B cell (primary cell): ENCODE measurements around the gene ENO1. TPM values are rescaled to one million over a fixed set of nuclear protein-coding genes. Genes with fewer than 3 reads are reported as not detected.
A peak's percentile ranks its signal among the peaks of the same experiment; 100 is the strongest.
"Not testable (repeated sequence)": the region's sequence is repeated elsewhere in the genome, so short reads cannot be mapped to it uniquely, and the experiment has no call there.

Experiments
- ATAC-seq: fragments of 200-7000 bp; cut with Tn5 transposase; one replicate; pipeline ENCODE4 v1.10.0; 2021; ENCODE audit warnings: low read depth, mild to moderate bottlenecking, moderate number of reproducible peaks, moderate library complexity
- CTCF ChIA-PET: fragments of 350-600 bp; sonication (Branson Sonifier 250); formaldehyde crosslinking; loops from one replicate; lab custom pipeline; 2021; ENCODE audit warnings: antibody characterized with exemption, inconsistent platforms; lab: Charles Lee
- POLR2A ChIA-PET: fragments of 350-600 bp; sonication (Branson Sonifier 250); formaldehyde crosslinking; loops from one replicate; lab custom pipeline; 2021; ENCODE audit warnings: antibody characterized with exemption; lab: Charles Lee
- DNase-seq: peaks from one replicate; pipeline ENCODE4 v3.0.0; 2013
- H2AFZ ChIP-seq: 2 replicates; pipeline ENCODE4 v1.6.1; 2012; ENCODE audit warnings: mild to moderate bottlenecking, low read depth, low read length; ENCODE audit not compliant: insufficient read depth, poor library complexity, severe bottlenecking
- H3K27ac ChIP-seq, 2 donors: 1 replicate in 1 of 2; 2 replicates in 1 of 2; pipeline ENCODE4 v1.5.1; 2012 to 2013; ENCODE audit warnings: low read length in 2 of 2, mild to moderate bottlenecking in 2 of 2, moderate library complexity in 1 of 2
- H3K27me3 ChIP-seq, 4 experiments: fragments of 200-600 bp in 1 of 4; sonication (generic) in 1 of 4; replicated peaks in 1 of 4; 1 replicate in 2 of 4; 2 replicates in 2 of 4; pipeline versions ENCODE4 v1.6.1 to v1.7.0; 2013 to 2016; ENCODE audit warnings: low read length in 3 of 4, mild to moderate bottlenecking in 2 of 4, mixed read lengths in 1 of 4, moderate library complexity in 1 of 4; ENCODE audit not compliant: insufficient read depth in 4 of 4, control insufficient read depth in 3 of 4; ENCODE audit errors: control extremely low read depth in 1 of 4
- H3K36me3 ChIP-seq, 2 experiments: replicated peaks in 1 of 2; 1 replicate in 1 of 2; 2 replicates in 1 of 2; pipeline versions ENCODE4 v1.6.1 to v1.7.1; 2013; ENCODE audit warnings: low read length in 1 of 2; ENCODE audit not compliant: insufficient read depth in 2 of 2, control insufficient read depth in 1 of 2; ENCODE audit errors: control extremely low read depth in 1 of 2, extremely low read depth in 1 of 2
- H3K4me1 ChIP-seq, 2 donors: fragments of 200-600 bp in 1 of 2; sonication (generic) in 1 of 2; 1 replicate in 1 of 2; 2 replicates in 1 of 2; pipeline versions ENCODE4 v1.5.1 to v1.6.1; 2013 to 2017; ENCODE audit warnings: low read length in 2 of 2; ENCODE audit not compliant: control insufficient read depth in 2 of 2, insufficient read depth in 2 of 2
- H3K4me2 ChIP-seq: replicated peaks from 2 replicates; pipeline ENCODE3; 2012; ENCODE audit warnings: mild to moderate bottlenecking, low read depth, low read length; ENCODE audit not compliant: poor library complexity, severe bottlenecking
- H3K4me3 ChIP-seq, 5 experiments: fragments of 200-600 bp in 1 of 5; sonication (generic) in 1 of 5; 1 replicate in 3 of 5; 2 replicates in 2 of 5; pipeline versions ENCODE4 v1.5.1 to v1.7.0; 2011 to 2016; ENCODE audit warnings: low read length in 4 of 5, mild to moderate bottlenecking in 4 of 5, low read depth in 2 of 5, control low read depth in 1 of 5, moderate library complexity in 1 of 5; ENCODE audit not compliant: insufficient read depth in 1 of 5; ENCODE audit errors: control extremely low read depth in 1 of 5, extremely low read depth in 1 of 5
- H3K79me2 ChIP-seq: fragments of 200-600 bp; sonication (generic); one replicate; pipeline ENCODE4 v1.6.0; 2016; ENCODE audit warnings: low read length; ENCODE audit not compliant: control insufficient read depth, insufficient read depth
- H3K9ac ChIP-seq: fragments of 200-600 bp; sonication (generic); 2 replicates; pipeline ENCODE4 v1.6.1; 2017; ENCODE audit warnings: mild to moderate bottlenecking, low read length, moderate library complexity
- H3K9me3 ChIP-seq, 3 donors: one replicate each; pipeline versions ENCODE4 v1.6.1 to v1.7.1; 2013; ENCODE audit warnings: low read length in 2 of 3; ENCODE audit not compliant: control insufficient read depth in 2 of 3, insufficient read depth in 1 of 3; ENCODE audit errors: control extremely low read depth in 1 of 3
- H4K20me1 ChIP-seq: 2 replicates; pipeline ENCODE4 v1.6.0; 2012; ENCODE audit warnings: mild to moderate bottlenecking, low read length; ENCODE audit not compliant: insufficient read depth, control insufficient read depth, poor library complexity, severe bottlenecking
- H3K27ac Mint-ChIP-seq: one replicate; pipeline ENCODE4 v1.8.0; 2021; ENCODE audit warnings: mixed read lengths
- H3K27me3 Mint-ChIP-seq: one replicate; pipeline ENCODE4 v1.8.0; 2021; ENCODE audit warnings: mixed read lengths
- H3K4me1 Mint-ChIP-seq: one replicate; pipeline ENCODE4 v1.8.0; 2021; ENCODE audit warnings: mixed read lengths
- H3K4me3 Mint-ChIP-seq: one replicate; pipeline ENCODE4 v1.8.0; 2021; ENCODE audit warnings: mixed read lengths
- H3K9me3 Mint-ChIP-seq: one replicate; pipeline ENCODE4 v1.8.0; 2022; ENCODE audit warnings: mixed read lengths; ENCODE audit not compliant: insufficient read depth
- EZH2 ChIP-seq: IDR thresholded peaks from 2 replicates; pipeline ENCODE4 v1.6.1; 2012; ENCODE audit warnings: borderline replicate concordance, low read depth, mild to moderate bottlenecking, moderate library complexity, low read length; ENCODE audit not compliant: insufficient read depth, poor library complexity, severe bottlenecking
- WGBS: methylation state at CpG from one replicate; pipeline ENCODE4 v1.1.5; 2013; ENCODE audit warnings: missing lambda C conversion rate; ENCODE audit not compliant: insufficient coverage; 5-methylcytosine and 5-hydroxymethylcytosine counted together
- intact Hi-C: fragments of 100-400 bp; cut with micrococcal nuclease; formaldehyde crosslinking; loops from one replicate; pipeline ENCODE4 v1.10.0; 2022
- polyA plus RNA-seq: library from polyadenylated mRNA; depleted of rRNA; stranded (reverse); fragments of >200 nt; gene quantifications from 2 replicates; pipeline ENCODE4 v1.2.3, GENCODE V29; 2012
- total RNA-seq, 2 donors: library from RNA; stranded (reverse); fragments of 120-200 nt in 1 of 2; gene quantifications; 1 replicate in 1 of 2; 2 replicates in 1 of 2; pipeline versions ENCODE4 v1.2.3 to v1.2.4, GENCODE V29; 2013 to 2022
- TF ChIP-seq, protein P1 (sequence below): fragments of 200-600 bp; IDR thresholded peaks from one replicate; pipeline ENCODE4 v1.8.0; 2022; ENCODE audit warnings: antibody characterized with exemption, mild to moderate bottlenecking

The ENO1 gene
- total and polyA plus RNA-seq, 2 donors (not counting 1 experiment from before 2014, with no cell fraction given) = 193 to 237 TPM

DNA sequence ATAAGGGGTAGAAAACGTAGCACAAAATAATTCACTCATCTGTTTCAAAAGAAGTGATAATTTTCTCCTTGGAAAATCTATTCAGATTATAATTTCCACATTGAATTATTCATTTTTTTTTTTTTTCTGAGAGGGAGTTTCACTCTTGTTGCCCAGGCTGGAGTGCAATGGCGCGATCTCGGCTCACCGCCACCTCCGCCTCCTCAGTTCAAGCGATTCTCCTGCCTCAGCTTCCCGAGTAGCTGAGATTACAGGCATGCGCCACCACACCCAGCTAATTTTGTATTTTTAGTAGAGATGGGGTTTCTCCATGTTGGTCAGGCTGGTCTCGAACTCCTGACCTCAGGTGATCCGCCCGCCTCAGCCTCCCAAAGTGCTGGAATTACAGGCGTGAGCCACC lies 59.7 kb downstream of the ENO1 start:
- Histone ChIP-seq H3K27ac (peak overlapping the region; percentile 71 to 95), H2AFZ (peak overlapping the region; percentile 75), H3K4me2 (peak overlapping the region; percentile 79), H3K4me1 (peaks cover 23 to 25% of the 10 kb centered on the region in 2 donors), H3K79me2 (peaks cover 36% of the 10 kb centered on the region)
- H3K4me3 ChIP-seq, H3K9me3 Mint-ChIP-seq, ATAC-seq, H3K36me3 ChIP-seq, H3K27me3 ChIP-seq, H4K20me1 ChIP-seq, H3K9ac ChIP-seq, POLR2A ChIA-PET, H3K4me3 Mint-ChIP-seq, H3K9me3 ChIP-seq, DNase-seq, CTCF ChIA-PET: not testable (repeated sequence)
- intact Hi-C loops = loop anchor here (5.0 to 10.0 kb wide), 4 partner anchors 424 to 1214 kb away; partner anchors contain the start of genes PARK7, UBE4B and VAMP3
- WGBS = no CpG with 5 or more reads among the region's 13 CpGs
- Mint-ChIP-seq H3K4me1 (peaks cover 37% of the 10 kb centered on the region), H3K27ac (peak overlapping the region; percentile 88), H3K27me3 (peaks cover 12% of the 10 kb centered on the region)

DNA sequence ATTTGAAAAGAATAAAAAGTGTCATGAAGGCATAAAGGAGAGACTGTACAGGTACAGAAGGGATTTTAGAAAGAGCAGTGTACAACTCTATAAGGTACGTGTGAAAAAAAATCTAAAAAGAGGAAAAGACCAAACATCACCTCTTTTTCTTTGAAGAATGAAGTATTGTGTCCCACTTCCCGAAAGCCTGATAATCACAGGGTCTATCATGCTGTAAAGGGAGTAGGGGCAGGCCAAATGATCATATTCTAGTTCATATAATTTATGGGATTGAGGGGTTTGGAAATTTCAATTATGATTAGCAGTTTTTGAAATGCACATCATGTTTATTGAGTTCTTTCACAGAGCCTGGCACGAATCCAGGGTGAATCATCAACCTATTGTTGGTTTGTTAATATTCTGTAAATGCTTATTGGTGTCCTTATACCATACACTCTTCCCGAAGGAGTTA lies 60.1 kb downstream of the ENO1 start:
- Histone ChIP-seq H3K9ac (peak overlapping the region; percentile 76), H3K27ac (peak overlapping the region; percentile 71 to 95), H3K36me3 (no peaks in the 10 kb centered on the region), H3K9me3 (no peaks in the 10 kb centered on the region), H3K79me2 (peaks cover 40% of the 10 kb centered on the region), H3K4me2 (peak overlapping the region; percentile 79), H3K4me3 (peak overlapping the region; percentile 35 to 99 (median 95)), H3K27me3 (no peaks in the 10 kb centered on the region), H3K4me1 (peaks cover 23 to 25% of the 10 kb centered on the region in 2 donors), H4K20me1 (no peaks in the 10 kb centered on the region), H2AFZ (peak overlapping the region; percentile 75)
- no peak for TF ChIP-seq EZH2
- TF ChIP-seq, protein P1, sequence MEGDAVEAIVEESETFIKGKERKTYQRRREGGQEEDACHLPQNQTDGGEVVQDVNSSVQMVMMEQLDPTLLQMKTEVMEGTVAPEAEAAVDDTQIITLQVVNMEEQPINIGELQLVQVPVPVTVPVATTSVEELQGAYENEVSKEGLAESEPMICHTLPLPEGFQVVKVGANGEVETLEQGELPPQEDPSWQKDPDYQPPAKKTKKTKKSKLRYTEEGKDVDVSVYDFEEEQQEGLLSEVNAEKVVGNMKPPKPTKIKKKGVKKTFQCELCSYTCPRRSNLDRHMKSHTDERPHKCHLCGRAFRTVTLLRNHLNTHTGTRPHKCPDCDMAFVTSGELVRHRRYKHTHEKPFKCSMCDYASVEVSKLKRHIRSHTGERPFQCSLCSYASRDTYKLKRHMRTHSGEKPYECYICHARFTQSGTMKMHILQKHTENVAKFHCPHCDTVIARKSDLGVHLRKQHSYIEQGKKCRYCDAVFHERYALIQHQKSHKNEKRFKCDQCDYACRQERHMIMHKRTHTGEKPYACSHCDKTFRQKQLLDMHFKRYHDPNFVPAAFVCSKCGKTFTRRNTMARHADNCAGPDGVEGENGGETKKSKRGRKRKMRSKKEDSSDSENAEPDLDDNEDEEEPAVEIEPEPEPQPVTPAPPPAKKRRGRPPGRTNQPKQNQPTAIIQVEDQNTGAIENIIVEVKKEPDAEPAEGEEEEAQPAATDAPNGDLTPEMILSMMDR = no peak
- H3K27ac Mint-ChIP-seq = peak overlapping the region; percentile 88
- CTCF ChIA-PET = no interaction called here
- no peak for ATAC-seq
- H3K9me3 Mint-ChIP-seq = no peaks in the 10 kb centered on the region
- no CpG with 5 or more reads among the region's 4 CpGs for WGBS
- peak overlapping the region; percentile 89 for H3K4me3 Mint-ChIP-seq
- POLR2A ChIA-PET = no interaction called here
- intact Hi-C loops = loop anchor here (5.0 to 10.0 kb wide), 4 partner anchors 424 to 1214 kb away; partner anchors contain the start of genes PARK7, UBE4B and VAMP3
- peaks cover 11% of the 10 kb centered on the region for H3K27me3 Mint-ChIP-seq
- DNase-seq = no peak
- H3K4me1 Mint-ChIP-seq = peaks cover 37% of the 10 kb centered on the region
